ENCODE results near the gene USP34.
"Not testable (repeated sequence)": the region's sequence is repeated elsewhere in the genome, so short reads cannot be mapped to it uniquely, and the experiment has no call there.

The USP34 gene

GRCh38 chr2:61179701-61180639 is 290.9 kb downstream of the USP34 start:
- no peak for DNase-seq

GRCh38 chr2:61178603-61179545 is 292.0 kb downstream of the USP34 start:
- DNase-seq = peak in 1 of 5 experiments; percentile 40

GRCh38 chr2:61177727-61178549 is 292.9 kb downstream of the USP34 start:
- peak in 3 of 5 experiments; percentile 14 to 55 (median 14) for DNase-seq

- peak; percentile 90 to 96 (median 91) for DNase-seq
These were observed 293.8 kb downstream of the USP34 start for GRCh38 chr2:61176755-61177726.

- no peak for DNase-seq
These were observed 295.9 kb downstream of the USP34 start for GRCh38 chr2:61175036-61175435.

- no peak for DNase-seq
These were observed 297.8 kb downstream of the USP34 start for GRCh38 chr2:61173116-61173515.

- DNase-seq = no peak
These were observed 298.2 kb downstream of the USP34 start for GRCh38 chr2:61172671-61173070.

GRCh38 chr2:61167579-61167978 is 303.3 kb downstream of the USP34 start:
- DNase-seq = no peak

- no peak for DNase-seq
These were observed 304.9 kb downstream of the USP34 start for GRCh38 chr2:61165946-61166345.

GRCh38 chr2:61165082-61165481 is 305.8 kb downstream of the USP34 start:
- DNase-seq = not testable (repeated sequence)

- DNase-seq = no peak
These were observed 308.2 kb downstream of the USP34 start for GRCh38 chr2:61162721-61163120.

GRCh38 chr2:61161888-61162287 is 309.0 kb downstream of the USP34 start, which contains the start of gene C2orf74:
Gene C2orf74, plus strand, starts transcription at chr2:61162188. Its CDS starts 327 bp downstream, at chr2:61162515.
- DNase-seq = no peak

- no peak for DNase-seq
These were observed 312.4 kb downstream of the USP34 start for GRCh38 chr2:61158356-61158955.

- DNase-seq = no peak
These were observed 313.4 kb downstream of the USP34 start for GRCh38 chr2:61157371-61158003.

- no peak for DNase-seq
These were observed 319.5 kb downstream of the USP34 start for GRCh38 chr2:61151436-61151835.

- DNase-seq = no peak
These were observed 321.8 kb downstream of the USP34 start for GRCh38 chr2:61149074-61149473.

- DNase-seq = not testable (repeated sequence)
These were observed 322.8 kb downstream of the USP34 start for GRCh38 chr2:61148091-61148490.

- DNase-seq = no peak
These were observed 324.9 kb downstream of the USP34 start for GRCh38 chr2:61145990-61146389.

- peak; percentile 67 to 96 (median 88) for DNase-seq
These were observed 326.1 kb downstream of the USP34 start for GRCh38 chr2:61144697-61145268.

- DNase-seq = no peak
These were observed 329.7 kb downstream of the USP34 start for GRCh38 chr2:61141151-61141550.

Data from T-helper 2 cell (primary cell).